ENCODE measurements around the gene TPT1. TPM values are rescaled to one million over a fixed set of nuclear protein-coding genes. Genes with fewer than 3 reads are reported as not detected.
"Not testable (repeated sequence)": the region's sequence is repeated elsewhere in the genome, so short reads cannot be mapped to it uniquely, and the experiment has no call there.

Gene TPT1
- total RNA-seq (1,000 to 10,000 TPM; 2,791 to 4,410 TPM), polyA plus RNA-seq (1,000 to 10,000 TPM; 4,352 to 8,629 TPM)
- long read RNA-seq, donor 1, full-length matches to known transcripts, result 4,174 of 4,881 reads
- long read RNA-seq, donor 1, partial matches to known transcripts, result 564 of 4,881 reads
- long read RNA-seq, donor 1, other reads (novel, unspliced or antisense), result 143 of 4,881 reads
- long read RNA-seq, donor 2, full-length matches to known transcripts, result 1,580 of 2,044 reads
- long read RNA-seq, donor 2, partial matches to known transcripts, result 436 of 2,044 reads
- long read RNA-seq, donor 2, other reads (novel, unspliced or antisense), result 28 of 2,044 reads
- long read RNA-seq, donor 3, full-length matches to known transcripts, result 2,003 of 2,458 reads
- long read RNA-seq, donor 3, partial matches to known transcripts, result 376 of 2,458 reads
- long read RNA-seq, donor 3, other reads (novel, unspliced or antisense), result 79 of 2,458 reads
- long read RNA-seq, donor 4, full-length matches to known transcripts, result 1,509 of 2,034 reads
- long read RNA-seq, donor 4, partial matches to known transcripts, result 472 of 2,034 reads
- long read RNA-seq, donor 4, other reads (novel, unspliced or antisense), result 53 of 2,034 reads
- long read RNA-seq, donor 5, full-length matches to known transcripts, result 2,873 of 3,578 reads
- long read RNA-seq, donor 5, partial matches to known transcripts, result 610 of 3,578 reads
- long read RNA-seq, donor 5, other reads (novel, unspliced or antisense), result 95 of 3,578 reads

GRCh38 chr13:45341034-45341798 is at the start of gene TPT1:
Gene TPT1 (minus strand): TSS chr13:45341183. CDS start chr13:45341069, 114 bp downstream.
- peak; percentile 90 for ATAC-seq (ENCODE audit: insufficient read depth, low FRiP score)
- H3K27me3 ChIP-seq (ENCODE audit: control insufficient read depth in 3 of 3, insufficient read depth in 3 of 3, low read length in 2 of 3), result no peaks in the 10 kb centered on the region
- TF ChIP-seq, protein P1, sequence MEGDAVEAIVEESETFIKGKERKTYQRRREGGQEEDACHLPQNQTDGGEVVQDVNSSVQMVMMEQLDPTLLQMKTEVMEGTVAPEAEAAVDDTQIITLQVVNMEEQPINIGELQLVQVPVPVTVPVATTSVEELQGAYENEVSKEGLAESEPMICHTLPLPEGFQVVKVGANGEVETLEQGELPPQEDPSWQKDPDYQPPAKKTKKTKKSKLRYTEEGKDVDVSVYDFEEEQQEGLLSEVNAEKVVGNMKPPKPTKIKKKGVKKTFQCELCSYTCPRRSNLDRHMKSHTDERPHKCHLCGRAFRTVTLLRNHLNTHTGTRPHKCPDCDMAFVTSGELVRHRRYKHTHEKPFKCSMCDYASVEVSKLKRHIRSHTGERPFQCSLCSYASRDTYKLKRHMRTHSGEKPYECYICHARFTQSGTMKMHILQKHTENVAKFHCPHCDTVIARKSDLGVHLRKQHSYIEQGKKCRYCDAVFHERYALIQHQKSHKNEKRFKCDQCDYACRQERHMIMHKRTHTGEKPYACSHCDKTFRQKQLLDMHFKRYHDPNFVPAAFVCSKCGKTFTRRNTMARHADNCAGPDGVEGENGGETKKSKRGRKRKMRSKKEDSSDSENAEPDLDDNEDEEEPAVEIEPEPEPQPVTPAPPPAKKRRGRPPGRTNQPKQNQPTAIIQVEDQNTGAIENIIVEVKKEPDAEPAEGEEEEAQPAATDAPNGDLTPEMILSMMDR (IDR thresholded peaks at IDR 0.05; ENCODE audit: control extremely low read depth, extremely low read depth), result no peak
- H3K27ac ChIP-seq (ENCODE audit: low read depth in 1 of 2, low read length in 1 of 2), result peak within 1 kb of the TSS; percentile 100
- peaks cover 4 to 32% (median 23%) of the 10 kb centered on the region in 5 donors for H3K4me1 ChIP-seq (ENCODE audit: control insufficient read depth in 5 of 5, insufficient read depth in 5 of 5, low read length in 5 of 5)
- H3K36me3 ChIP-seq (ENCODE audit: control insufficient read depth in 4 of 4, insufficient read depth in 4 of 4, low read length in 4 of 4), result peaks cover 24 to 41% (median 32%) of the 10 kb centered on the region in 4 donors
- H3K9me3 ChIP-seq (ENCODE audit: control insufficient read depth in 4 of 4, insufficient read depth in 3 of 4, low read length in 3 of 4), result no peaks in the 10 kb centered on the region
- H3K9ac ChIP-seq (ENCODE audit: insufficient read depth in 1 of 2, low read length in 2 of 2), result peak within 1 kb of the TSS; percentile 92 to 98
- WGBS, 2 donors, result 0 to 1% methylated on average over 38 to 67 of the region's 67 CpGs
- peak within 1 kb of the TSS; percentile 94 for H3K4me3 ChIP-seq
- DNase-seq, result peak; percentile 99 to 100 (median 99)

DNA sequence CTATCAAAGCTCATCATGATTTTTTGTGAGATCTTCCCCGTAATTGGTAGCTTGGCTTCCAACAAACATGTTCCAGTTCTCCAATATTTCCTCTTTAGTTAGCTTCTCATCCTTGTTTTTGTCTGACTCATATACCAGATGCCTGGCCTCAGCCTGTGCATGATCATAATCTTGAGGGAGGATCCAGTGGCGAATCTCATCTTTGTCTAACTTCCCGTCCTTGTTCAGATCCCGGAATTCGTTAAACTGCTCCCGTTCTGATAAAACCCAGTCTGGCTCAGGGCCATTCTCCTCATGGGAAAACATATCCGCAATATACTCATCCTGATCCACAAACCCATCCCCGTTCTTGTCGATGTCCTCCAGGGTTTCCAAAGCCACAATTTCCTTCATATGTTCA is 49.4 kb upstream of the TPT1 start:
- Histone ChIP-seq H3K36me3 (ENCODE audit: control insufficient read depth in 4 of 4, insufficient read depth in 4 of 4, low read length in 4 of 4) (peaks cover 5 to 10% (median 8%) of the 10 kb centered on the region in 4 donors), H3K4me1 (ENCODE audit: control insufficient read depth in 5 of 5, insufficient read depth in 5 of 5, low read length in 5 of 5) (peaks cover 0 to 12% (median 0%) of the 10 kb centered on the region in 5 donors)
- H3K4me3 ChIP-seq; H3K9ac ChIP-seq (ENCODE audit: insufficient read depth in 1 of 2, low read length in 2 of 2); H3K9me3 ChIP-seq (ENCODE audit: control insufficient read depth in 4 of 4, insufficient read depth in 3 of 4, low read length in 3 of 4); H3K27me3 ChIP-seq (ENCODE audit: control insufficient read depth in 3 of 3, insufficient read depth in 3 of 3, low read length in 2 of 3); DNase-seq; ATAC-seq (ENCODE audit: insufficient read depth, low FRiP score); H3K27ac ChIP-seq (ENCODE audit: low read depth in 1 of 2, low read length in 1 of 2): not testable (repeated sequence)
- 88 to 94% methylated on average over 7 to 8 of the region's 9 CpGs for WGBS, 2 donors

DNA sequence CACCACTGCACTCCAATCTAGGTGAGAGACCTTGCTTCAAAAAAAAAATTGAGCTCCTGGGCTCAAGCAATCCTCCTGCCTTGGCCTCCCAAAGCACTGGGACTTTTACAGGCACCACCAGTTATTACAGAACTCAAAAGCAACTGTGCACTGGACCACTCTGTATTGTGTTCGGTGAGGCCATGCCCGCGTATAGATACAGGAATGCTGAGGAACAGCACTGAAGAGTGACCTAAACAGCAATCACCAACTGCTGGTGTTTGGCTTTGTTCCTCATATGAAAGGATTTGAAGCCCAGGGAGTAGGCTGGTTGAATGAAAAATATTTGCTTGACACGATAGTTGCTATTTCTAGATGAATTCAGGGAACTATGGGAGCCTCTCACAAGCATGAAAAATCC is 47.7 kb upstream of the TPT1 start:
- peaks cover 6 to 10% (median 9%) of the 10 kb centered on the region in 4 donors for H3K36me3 ChIP-seq (ENCODE audit: control insufficient read depth in 4 of 4, insufficient read depth in 4 of 4, low read length in 4 of 4)
- H3K27me3 ChIP-seq (ENCODE audit: control insufficient read depth in 3 of 3, insufficient read depth in 3 of 3, low read length in 2 of 3), result no peaks in the 10 kb centered on the region
- ATAC-seq (ENCODE audit: insufficient read depth, low FRiP score) (no peak), DNase-seq (no peak)
- H3K27ac ChIP-seq (ENCODE audit: low read depth in 1 of 2, low read length in 1 of 2), result no peak overlapping the region
- H3K9ac ChIP-seq (ENCODE audit: insufficient read depth in 1 of 2, low read length in 2 of 2), result no peak overlapping the region
- TF ChIP-seq, protein P1 (IDR thresholded peaks at IDR 0.05; ENCODE audit: control extremely low read depth, extremely low read depth), result no peak
- peaks cover 0 to 12% (median 0%) of the 10 kb centered on the region in 5 donors for H3K4me1 ChIP-seq (ENCODE audit: control insufficient read depth in 5 of 5, insufficient read depth in 5 of 5, low read length in 5 of 5)
- no peaks in the 10 kb centered on the region for H3K9me3 ChIP-seq (ENCODE audit: control insufficient read depth in 4 of 4, insufficient read depth in 3 of 4, low read length in 3 of 4)
- no peak overlapping the region for H3K4me3 ChIP-seq
- 94 to 97% methylated on average over 4 of the region's 4 CpGs for WGBS, 2 donors

DNA sequence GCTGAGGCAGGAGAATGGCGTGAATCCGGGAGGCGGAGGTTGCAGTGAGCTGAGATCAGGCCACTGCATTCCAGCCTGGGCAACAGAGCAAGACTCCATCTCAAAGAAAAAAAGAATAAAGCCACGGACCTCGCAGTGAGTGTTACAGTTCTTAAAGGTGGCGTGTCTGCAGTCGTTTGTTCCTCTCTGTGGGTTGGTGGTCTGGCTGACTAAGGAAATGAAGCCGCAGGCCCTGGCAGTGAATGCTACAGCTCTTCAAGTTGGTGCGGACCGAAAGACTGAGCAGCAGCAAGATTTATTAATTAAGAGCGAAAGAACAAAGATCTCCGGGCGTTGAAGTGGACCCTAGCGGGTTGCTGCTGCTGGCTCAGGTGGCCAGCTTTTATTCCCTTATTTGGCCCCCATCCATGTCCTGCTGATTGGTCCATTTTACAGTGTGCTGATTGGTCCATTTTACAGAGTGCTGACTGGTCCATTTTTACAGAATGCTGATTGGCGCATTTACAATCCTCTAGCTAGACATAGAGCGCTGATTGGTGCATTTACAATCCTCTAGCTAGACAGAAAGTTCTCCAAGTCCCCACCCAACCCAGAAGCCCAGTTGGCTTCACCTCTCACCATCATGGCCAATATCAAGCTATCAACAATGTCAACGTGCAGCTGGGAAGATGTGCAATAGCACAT is 46.1 kb upstream of the TPT1 start:
- H3K4me1 ChIP-seq (ENCODE audit: control insufficient read depth in 5 of 5, insufficient read depth in 5 of 5, low read length in 5 of 5); ATAC-seq (ENCODE audit: insufficient read depth, low FRiP score); H3K36me3 ChIP-seq (ENCODE audit: control insufficient read depth in 4 of 4, insufficient read depth in 4 of 4, low read length in 4 of 4); H3K27me3 ChIP-seq (ENCODE audit: control insufficient read depth in 3 of 3, insufficient read depth in 3 of 3, low read length in 2 of 3); H3K9ac ChIP-seq (ENCODE audit: insufficient read depth in 1 of 2, low read length in 2 of 2); H3K9me3 ChIP-seq (ENCODE audit: control insufficient read depth in 4 of 4, insufficient read depth in 3 of 4, low read length in 3 of 4); DNase-seq; H3K4me3 ChIP-seq; H3K27ac ChIP-seq (ENCODE audit: low read depth in 1 of 2, low read length in 1 of 2): not testable (repeated sequence)
- WGBS, 2 donors, result 58 to 76% methylated on average over 17 of the region's 17 CpGs

All from lung (tissue), 16 donors.